ENCODE measurements around the gene ANKRD30A.
"Not testable (repeated sequence)": the region's sequence is repeated elsewhere in the genome, so short reads cannot be mapped to it uniquely, and the experiment has no call there.

ANKRD30A gene, protein sequence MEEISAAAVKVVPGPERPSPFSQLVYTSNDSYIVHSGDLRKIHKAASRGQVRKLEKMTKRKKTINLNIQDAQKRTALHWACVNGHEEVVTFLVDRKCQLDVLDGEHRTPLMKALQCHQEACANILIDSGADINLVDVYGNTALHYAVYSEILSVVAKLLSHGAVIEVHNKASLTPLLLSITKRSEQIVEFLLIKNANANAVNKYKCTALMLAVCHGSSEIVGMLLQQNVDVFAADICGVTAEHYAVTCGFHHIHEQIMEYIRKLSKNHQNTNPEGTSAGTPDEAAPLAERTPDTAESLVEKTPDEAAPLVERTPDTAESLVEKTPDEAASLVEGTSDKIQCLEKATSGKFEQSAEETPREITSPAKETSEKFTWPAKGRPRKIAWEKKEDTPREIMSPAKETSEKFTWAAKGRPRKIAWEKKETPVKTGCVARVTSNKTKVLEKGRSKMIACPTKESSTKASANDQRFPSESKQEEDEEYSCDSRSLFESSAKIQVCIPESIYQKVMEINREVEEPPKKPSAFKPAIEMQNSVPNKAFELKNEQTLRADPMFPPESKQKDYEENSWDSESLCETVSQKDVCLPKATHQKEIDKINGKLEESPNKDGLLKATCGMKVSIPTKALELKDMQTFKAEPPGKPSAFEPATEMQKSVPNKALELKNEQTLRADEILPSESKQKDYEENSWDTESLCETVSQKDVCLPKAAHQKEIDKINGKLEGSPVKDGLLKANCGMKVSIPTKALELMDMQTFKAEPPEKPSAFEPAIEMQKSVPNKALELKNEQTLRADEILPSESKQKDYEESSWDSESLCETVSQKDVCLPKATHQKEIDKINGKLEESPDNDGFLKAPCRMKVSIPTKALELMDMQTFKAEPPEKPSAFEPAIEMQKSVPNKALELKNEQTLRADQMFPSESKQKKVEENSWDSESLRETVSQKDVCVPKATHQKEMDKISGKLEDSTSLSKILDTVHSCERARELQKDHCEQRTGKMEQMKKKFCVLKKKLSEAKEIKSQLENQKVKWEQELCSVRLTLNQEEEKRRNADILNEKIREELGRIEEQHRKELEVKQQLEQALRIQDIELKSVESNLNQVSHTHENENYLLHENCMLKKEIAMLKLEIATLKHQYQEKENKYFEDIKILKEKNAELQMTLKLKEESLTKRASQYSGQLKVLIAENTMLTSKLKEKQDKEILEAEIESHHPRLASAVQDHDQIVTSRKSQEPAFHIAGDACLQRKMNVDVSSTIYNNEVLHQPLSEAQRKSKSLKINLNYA (N-terminal part only)

DNA sequence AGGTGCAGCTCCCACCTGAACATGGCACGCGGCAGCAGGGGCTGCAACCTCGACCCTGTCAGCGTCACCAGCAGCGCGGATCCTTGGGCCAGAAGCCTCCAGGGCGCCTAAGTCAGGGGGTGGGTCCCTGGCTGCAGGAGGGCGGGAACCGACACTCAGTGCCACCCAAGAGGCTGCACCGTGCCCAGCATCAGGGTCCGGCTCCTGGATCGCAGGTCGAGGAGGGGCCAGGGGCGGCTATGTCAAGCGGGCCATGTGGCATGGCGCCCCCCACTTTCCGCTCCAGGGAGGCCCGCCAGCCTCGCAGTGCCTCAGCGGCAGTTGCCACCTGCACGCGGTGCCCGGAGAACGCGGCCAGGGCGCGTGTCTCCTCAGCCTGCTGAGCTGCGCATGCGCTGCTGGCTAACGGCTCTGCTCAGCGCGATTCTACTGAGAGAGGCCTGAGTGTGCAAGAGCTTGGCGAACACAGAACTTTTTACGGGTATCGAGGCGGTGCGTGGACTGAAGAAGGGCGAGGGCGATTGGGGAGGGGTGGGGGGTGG is at the start of gene ANKRD30A:
Gene ANKRD30A, plus strand, starts transcription at position 408 of the 542 bp plus-strand sequence. CDS start 190 bp downstream, outside the sequence.
- DNase-seq, result no peak

DNA sequence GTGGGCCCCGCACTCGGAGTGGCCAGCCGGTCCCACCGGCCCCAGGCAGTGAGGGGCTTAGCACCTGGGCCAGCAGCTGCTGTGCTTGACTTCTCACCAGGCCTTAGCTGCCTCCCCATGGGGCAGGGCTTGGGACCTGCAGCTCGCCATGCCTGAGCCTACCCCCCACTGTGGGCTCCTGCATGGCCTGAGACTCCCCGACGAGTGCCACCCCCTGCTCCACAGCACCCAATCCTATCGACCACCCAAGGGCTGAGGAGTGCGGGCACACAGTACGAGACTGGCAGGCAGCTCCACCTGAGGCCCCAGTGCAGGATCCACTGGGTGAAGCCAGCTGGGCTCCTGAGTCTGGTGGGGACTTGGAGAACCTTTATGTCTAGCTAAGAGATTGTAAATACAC is 49.3 kb upstream of the ANKRD30A start:
- DNase-seq, result not testable (repeated sequence)

DNA sequence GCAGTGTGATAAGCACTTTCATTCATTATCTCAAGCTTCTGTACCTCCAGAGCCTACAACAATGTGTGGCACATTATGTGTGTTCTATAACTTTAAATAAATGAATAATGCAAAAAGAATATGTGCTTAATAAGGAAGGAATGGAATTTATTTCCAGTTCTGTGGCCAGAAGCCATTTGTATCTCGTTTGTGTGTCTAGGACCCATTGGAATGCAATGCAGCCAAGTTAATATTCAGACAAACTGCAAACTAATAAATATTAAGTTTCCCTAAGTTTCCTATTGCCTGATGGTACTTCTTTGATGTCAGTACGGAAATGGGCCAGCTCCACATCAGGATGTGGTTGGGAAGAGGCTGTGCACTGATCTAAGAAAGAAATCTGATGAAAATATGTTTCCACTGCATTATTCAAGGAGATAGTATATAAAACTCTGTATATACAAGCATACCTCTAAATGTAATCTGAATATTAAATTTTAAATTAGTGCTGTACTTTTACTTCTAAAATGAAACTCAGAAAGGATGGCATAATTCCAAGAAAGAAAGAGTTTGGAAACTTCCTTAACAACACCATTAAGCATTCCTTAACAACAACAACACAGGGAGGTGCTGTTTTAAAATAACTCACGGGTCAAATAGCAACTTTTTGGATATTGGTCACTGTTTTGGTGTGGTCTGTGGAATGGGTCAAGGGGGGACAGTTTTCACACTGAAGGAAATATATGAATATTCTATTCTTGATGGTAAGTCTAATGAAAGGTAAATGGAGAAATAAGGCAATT is 29.4 kb upstream of the ANKRD30A start:
- no peak for DNase-seq

DNA sequence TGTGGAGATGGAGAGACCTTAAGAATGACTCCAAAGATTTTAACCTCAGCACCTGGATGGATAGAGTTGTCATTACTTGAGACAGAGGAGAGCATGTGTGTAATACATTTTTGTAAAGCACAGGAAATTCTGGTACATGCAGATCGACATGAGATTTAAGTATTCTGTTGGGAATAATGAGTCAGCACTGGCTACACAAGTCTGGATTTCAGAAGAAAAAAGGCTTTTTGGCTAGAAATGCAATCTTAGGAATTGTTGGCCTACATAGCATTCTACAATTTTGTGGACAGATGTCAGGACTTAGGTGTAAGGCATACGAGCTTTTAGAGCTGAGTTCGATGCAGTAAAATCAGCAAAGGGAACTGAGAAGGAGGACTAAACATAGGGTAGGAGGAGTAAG is 24.1 kb upstream of the ANKRD30A start:
- no peak for DNase-seq

DNA sequence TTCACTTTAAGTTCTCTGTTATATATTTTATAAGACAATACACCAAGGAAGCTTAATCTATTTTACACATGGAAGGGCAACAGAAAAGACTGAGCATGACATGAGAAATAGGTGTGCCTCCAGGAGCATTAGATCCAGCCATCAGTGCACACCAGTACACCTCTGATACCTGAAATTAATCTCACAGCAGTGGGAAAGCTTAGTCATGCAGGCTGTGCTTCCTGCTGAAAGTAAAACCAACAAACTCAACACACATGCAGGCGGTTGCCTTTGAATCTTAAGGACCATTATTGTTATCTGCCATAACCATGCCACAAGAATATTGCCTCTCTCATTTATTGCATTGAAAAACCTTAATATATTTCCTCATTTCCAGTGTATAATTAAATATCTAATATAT is 16.4 kb upstream of the ANKRD30A start:
- DNase-seq, result no peak

DNA sequence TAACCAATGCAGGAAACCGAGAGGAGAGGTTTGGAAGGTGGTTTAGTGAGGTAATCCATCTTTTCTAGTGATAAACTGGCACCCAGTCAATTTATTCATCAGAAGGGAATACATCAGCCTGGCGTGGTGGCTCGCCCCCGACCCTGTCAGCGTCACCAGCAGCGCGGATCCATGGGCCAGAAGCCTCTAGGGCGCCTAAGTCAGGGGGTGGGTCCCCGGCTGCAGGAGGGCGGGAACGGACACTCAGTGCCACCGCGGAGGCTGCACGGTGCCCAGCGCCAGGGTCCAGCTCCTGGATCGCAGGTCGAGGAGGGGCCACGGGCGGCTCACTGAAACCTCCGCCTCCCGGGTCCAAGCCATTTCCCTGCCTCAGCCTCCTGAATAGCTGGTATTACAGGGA is 866 bp upstream of the ANKRD30A start:
- DNase-seq, result no peak

DNA sequence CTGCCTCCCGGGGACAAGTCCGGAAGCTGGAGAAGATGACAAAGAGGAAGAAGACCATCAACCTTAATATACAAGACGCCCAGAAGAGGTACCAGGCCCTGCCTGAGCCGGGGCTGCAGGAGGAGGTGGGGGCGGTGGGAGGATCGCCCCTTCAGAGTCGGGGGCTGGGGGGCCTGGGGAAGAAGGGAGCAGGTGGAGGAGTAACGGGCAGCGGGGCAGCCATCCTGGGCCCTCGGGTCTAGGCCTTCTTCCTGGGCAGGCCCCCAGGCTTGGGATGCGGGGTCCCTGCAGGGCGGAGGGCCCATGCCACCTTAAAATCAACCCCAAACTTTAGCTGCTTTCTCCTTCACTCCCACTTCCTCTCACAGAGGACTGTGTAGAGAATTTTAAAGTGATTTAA is 523 bp downstream of the ANKRD30A start:
- DNase-seq, result no peak

DNA sequence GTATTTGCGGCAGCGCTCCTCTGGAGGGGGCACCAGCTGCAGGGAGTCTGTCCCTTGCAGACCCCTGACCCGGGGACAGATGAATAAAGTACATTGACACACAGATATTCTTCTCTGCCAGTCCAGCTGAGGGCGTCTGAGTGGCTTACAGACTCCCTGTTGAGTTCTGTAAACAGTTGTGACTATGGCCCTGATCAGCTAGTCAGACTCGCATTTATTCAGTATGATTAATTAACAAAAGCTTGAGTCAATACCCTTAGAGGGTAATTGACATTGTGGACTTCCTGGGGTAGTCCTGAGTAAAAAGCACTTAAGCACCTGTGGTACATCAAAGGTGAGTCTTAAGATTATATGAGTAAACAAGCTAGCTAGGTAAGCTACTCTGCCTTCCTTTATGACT is 21.0 kb downstream of the ANKRD30A start:
- no peak for DNase-seq

DNA sequence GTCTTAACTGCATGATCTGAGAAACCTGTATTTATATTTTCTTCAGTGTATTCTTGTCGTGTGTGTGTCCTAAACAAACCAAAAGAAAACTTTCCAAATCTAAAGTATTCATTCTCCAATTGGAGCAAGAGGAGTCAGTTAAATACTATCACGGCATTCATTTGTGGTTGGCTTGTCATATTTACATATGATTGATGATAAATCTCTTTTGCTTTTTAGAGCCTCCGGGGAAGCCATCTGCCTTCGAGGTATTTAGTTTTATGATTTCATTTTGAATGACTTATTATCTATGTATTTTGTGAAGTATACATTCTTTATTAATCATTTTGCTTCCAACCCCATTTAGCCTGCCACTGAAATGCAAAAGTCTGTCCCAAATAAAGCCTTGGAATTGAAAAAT is 37.0 kb downstream of the ANKRD30A start:
- not testable (repeated sequence) for DNase-seq

DNA sequence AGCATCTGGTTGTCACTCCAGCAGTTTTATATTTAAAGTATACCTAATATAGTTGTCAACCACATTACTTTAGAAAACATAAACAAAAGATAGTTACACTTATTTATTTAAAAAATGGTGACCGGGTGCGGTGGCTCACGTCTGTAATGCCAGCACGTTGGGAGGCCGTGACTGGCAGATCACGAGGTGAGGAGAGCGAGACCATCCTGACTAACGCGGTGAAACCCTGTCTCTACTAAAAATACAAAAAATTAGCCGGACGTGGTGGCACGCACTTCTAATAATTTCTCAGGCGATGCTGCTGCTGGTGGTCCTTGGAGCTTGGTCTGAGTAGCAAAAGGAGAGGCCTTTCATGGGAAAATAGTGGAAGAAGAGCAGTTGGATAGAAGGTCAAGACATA is 46.5 kb downstream of the ANKRD30A start:
- DNase-seq, result not testable (repeated sequence)

DNA sequence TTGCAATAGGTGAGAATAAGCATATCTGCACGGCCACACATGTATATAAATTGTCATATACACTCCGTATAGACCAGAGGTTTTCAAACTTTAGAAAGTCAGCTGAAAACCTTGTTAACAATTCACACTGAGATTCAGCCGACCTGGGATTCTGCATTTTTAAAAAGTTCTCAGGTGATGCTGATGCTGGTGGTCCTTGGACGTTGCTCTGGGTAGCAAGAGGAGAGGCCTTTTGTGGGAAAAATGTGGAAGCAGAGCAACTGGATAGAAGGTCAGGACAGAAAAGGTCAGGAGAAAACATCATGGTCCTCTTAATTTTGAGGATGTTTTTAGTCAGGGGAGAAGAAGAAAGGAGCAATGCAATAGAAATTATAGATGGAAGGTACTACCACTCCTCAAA is 52.9 kb downstream of the ANKRD30A start:
- DNase-seq, result not testable (repeated sequence)

DNA sequence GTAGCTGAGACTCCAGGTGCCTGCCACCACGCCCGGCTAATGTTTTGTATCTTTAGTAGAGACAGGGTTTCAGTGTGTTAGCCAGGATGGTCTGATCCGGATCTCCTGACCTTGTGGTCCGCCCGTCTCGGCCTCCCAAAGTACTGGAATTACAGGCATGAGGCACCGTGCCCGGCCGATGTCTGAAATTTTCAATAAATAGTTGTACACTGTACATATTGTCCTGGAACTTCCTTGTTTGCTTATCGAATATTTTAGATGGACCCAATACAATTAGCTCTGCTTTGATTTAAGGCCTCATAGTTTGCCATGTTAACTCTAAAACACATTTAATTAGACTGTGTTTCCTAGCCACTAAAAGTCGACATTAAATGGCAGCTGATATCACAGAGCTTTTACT is 57.3 kb downstream of the ANKRD30A start:
- not testable (repeated sequence) for DNase-seq

DNA sequence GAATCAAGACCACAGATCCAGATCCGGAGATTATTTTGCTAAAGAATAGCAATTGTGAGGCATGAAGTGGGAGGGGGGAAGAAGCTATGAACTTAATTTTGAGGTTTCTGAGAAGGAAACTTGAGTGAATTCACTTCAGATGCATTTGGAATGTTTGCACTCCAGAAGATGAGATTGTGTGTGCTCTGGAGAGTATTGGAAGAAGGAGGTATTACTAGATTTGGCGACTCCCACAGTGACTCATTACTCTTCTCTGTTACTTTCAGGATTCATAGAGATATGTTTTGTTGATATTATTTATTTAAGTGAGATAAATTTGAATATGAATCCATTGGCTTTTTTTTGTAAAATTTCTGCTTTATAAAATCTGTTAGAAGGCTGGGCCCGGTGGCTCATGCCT is 80.7 kb downstream of the ANKRD30A start:
- no peak for DNase-seq

DNA sequence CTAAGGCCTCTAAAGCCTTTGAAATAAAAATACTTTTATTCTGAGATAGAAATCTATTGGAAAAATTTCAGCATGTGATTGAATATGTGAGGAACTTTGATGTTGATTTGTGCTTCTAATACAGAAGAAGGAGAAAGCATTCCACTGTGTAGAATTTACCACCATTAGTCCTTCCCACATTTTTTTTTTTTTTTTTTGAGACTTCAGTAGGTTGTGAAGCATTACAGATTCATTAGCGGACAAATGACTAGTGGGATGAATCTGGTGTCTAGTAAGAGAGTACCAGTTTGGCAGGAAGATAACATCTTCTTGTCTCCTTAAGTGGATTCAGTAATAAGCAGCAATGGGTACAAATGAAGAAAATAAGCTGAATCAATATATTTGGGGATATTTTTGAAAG is 95.5 kb downstream of the ANKRD30A start:
- no peak for DNase-seq

DNA sequence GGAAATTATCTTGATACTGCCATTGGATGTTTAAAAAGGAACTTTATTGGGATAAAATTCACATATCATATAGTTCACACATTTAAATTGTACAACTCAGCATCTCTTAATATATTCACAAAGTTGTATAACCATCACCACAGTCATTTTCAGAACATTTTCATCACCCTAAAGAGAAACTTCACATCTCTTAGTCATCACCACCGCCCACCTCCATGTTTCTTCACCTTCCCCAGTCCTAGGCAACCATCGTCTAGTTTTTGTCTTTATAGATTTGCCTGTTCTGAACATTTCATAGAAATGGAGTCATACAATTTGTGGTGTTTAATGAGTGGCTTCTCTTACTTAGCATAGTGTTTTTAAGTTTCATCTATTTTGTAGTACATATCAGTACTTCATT is 96.6 kb downstream of the ANKRD30A start:
- no peak for DNase-seq

DNA sequence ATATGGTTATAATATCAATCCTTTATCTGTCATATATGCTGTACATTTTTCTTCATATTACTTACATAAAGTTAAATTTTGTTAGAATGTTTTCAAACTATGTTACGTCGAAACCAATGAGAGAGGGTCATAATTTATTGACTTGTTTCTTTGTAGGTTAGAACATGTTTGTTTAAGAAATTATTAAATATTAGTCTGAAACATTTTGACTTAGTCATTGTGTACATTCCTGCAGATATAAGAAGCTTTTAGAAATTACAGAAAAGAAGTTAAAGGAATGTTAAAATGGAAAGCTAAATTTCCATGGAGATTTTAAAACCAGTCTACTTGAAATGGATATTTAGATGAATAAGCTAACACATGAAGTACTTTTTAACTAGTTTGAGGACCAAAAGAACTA is 99.8 kb downstream of the ANKRD30A start:
- no peak for DNase-seq

DNA sequence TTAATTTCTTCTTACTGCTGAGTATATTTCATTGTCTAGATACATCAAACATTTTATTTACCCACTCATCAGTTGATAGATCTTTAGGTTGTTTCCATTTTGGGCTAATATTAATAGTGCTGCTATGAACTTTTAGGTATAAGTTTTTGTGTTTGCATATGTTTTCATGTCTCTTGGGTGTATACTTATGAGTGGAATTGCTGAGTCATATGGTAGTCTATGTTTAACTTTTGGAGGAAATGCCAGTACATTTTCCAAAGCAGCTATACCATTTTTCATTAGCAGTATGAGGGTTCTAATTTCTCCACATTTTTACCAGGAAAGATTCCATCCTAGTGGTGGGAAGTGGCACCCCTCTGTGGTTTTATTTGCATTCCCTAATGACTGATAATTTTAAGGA is 101.1 kb downstream of the ANKRD30A start:
- no peak for DNase-seq

DNA sequence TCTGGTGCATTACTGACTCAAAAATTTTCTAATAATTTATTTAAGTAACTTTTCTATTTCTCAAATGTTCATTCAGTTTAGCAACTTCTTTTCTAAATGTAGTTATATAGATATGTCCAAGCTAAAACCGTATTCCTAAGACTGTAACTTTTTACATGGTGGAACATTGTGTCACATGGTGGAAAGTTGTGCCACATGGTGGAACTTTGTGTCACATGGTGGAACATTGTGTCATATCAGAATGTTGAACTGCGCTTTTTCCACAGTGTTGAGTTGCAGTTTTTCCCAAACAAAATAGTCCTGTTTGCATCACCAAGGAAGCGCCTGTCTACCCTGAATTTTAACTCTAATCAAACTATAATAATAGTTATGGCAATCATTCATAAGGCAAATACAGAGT is 109.3 kb downstream of the ANKRD30A start:
- DNase-seq, result no peak

DNA sequence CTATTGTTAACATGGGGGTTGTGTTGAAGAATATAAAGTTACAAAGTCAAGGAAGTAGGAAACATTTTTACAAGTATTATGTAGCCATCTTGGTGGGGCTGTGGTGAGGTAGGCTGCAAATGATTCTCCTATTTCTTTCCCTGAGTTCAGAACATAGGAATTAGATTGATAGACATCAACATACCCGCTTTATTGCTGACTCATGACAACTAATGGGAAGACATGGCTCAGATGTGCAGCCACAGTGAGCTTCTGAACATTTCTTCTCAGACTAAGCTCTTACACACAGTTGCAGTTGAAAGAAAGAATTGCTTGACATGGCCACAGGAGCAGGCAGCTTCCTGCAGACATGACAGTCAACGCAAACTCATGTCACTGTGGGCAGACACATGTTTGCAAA is 110.7 kb downstream of the ANKRD30A start:
- DNase-seq, result no peak

DNA sequence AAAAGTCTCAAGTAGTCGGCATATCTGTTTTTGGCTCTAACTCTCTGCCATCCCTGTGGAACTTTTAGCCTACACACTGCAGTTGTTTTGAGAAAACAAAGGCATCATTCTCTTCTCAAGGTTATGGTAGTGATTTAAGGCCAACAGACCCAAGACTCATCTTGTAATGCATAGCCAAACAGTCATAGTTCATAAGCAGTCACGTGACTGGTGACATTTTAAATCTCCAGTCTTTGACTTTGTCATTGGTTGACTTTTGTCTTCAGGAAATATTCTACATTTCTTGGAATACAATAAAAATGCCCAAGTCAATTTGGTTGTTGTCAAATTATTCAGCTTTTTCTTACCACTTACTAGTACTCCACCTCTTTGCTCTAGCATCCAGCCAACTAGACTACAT is 114.8 kb downstream of the ANKRD30A start:
- DNase-seq, result no peak

DNA sequence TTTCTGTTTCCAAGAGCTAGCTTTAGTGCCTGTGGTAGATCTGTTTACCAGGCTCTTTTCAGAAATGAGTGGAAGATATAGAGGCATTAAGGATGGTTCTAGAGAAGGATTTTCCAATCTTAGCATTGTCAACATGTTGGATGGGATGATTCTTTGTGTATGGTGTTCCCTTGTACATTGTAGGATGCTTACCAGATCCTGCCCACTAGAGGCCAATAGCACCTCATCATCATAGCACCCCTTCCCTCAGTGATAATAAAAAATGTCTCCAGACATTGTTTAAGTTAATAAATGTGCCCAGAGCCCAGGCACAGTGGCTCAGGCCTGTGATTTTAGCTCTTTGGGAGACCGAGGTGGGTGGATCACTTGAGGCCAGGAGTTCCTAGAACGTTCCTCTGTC is 121.2 kb downstream of the ANKRD30A start:
- no peak for DNase-seq

DNA sequence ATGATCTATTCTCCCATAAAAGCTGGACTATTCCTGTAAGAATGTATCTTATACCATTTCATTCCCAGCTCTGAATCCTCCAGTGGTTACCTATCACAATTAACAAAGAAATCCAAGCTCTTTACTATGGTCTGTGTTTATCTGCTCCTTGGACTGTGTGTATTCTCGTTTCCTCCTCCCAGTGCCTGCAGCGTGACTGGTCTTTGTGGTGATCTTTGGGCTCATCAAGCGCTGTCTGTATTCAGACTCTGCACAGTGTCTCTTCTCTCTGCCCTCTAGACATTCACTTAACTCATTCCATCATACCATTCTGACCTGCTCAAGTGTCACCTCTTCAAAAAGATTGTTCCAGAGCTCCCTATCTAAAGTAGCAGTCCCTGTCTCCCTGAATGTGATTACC is 130.4 kb downstream of the ANKRD30A start:
- not testable (repeated sequence) for DNase-seq

Measured in EL (cell line).